Central memory CD8-positive, alpha-beta T cell (primary cell): ENCODE measurements around the gene TAF1B.
A peak's percentile ranks its signal among the peaks of the same experiment; 100 is the strongest.

ENCODE experiments used
- ATAC-seq: fragments of 150-1000 bp; cut with Tn5 transposase; replicated peaks from 2 replicates; pipeline ENCODE4 v1.10.0; 2022; ENCODE audit warnings: mild to moderate bottlenecking, moderate FRiP score, moderate number of reproducible peaks; ENCODE audit not compliant: poor library complexity, severe bottlenecking; ENCODE audit errors: extremely low read depth
- DNase-seq, 2 donors: peaks; one replicate each; pipeline ENCODE4 v3.0.0; 2021; ENCODE audit warnings: low spot score in 2 of 2
- H3K27ac Mint-ChIP-seq: one replicate; pipeline ENCODE4 v1.8.0; 2022; ENCODE audit warnings: low read depth, mild to moderate bottlenecking, moderate library complexity, mixed read lengths
- H3K27me3 Mint-ChIP-seq: one replicate; pipeline ENCODE4 v1.8.0; 2022; ENCODE audit warnings: mixed read lengths
- H3K36me3 Mint-ChIP-seq: one replicate; pipeline ENCODE4 v1.8.0; 2022; ENCODE audit warnings: mild to moderate bottlenecking, moderate library complexity, mixed read lengths; ENCODE audit not compliant: insufficient read depth
- H3K4me1 Mint-ChIP-seq: one replicate; pipeline ENCODE4 v1.8.0; 2022; ENCODE audit warnings: mixed read lengths
- H3K4me3 Mint-ChIP-seq: one replicate; pipeline ENCODE4 v1.8.0; 2022; ENCODE audit warnings: mild to moderate bottlenecking, moderate library complexity, mixed read lengths
- H3K9me3 Mint-ChIP-seq: one replicate; pipeline ENCODE4 v1.8.0; 2022; ENCODE audit warnings: mixed read lengths

Gene TAF1B

GRCh38 chr2:9945596-9945995 is 102.3 kb downstream of the TAF1B start:
- H3K4me1 Mint-ChIP-seq, result peaks cover 4% of the 10 kb centered on the region
- H3K4me3 Mint-ChIP-seq, result no peak overlapping the region
- peaks cover 6% of the 10 kb centered on the region for H3K36me3 Mint-ChIP-seq
- DNase-seq (no peak), ATAC-seq (no peak)
- no peaks in the 10 kb centered on the region for H3K9me3 Mint-ChIP-seq
- peaks cover 59% of the 10 kb centered on the region for H3K27me3 Mint-ChIP-seq
- no peak overlapping the region for H3K27ac Mint-ChIP-seq

DNA sequence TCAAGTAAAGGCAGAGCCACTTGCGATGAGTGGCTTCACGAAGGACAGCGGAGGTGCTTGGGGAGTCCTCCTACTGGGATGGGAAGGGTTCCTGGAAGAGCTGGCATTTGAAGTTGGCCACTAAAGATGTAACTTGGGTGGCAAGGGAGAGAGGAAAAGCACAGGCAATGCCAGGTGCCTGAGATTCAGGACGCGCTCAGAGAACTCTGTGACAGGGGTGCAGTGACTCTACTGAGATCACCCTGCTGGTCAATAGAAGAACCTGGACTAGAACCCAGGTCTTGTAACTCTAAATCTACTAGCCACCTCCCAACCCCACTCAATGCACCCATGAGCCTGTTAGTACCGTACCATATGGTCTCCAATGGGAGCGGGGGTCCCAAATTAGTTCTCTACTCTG is 102.8 kb downstream of the TAF1B start:
- DNase-seq (no peak), ATAC-seq (no peak)
- Mint-ChIP-seq H3K9me3 (no peaks in the 10 kb centered on the region), H3K27ac (no peak overlapping the region), H3K4me1 (peaks cover 6% of the 10 kb centered on the region), H3K27me3 (peaks cover 61% of the 10 kb centered on the region), H3K36me3 (peaks cover 5% of the 10 kb centered on the region), H3K4me3 (no peak overlapping the region)

DNA sequence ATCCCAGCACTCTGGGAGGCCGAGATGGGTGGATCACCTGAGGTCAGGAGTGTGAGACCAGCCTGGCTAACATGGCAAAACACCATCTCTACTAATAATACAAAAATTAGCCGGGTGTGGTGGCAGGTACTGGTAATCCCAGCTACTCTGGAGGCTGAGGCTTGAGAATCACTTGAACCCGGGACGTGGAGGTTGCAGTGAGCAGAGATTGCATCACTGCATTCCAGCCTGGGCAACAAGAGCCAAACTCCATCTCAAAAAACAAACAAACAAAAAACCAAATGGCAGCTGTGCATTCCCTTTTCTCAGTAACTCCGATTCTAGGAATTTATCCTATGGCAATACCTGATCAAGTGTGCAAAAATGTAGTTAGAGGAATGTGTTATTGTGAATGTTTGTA is 103.5 kb downstream of the TAF1B start:
- Mint-ChIP-seq H3K9me3 (no peaks in the 10 kb centered on the region), H3K27me3 (peaks cover 61% of the 10 kb centered on the region), H3K4me3 (no peak overlapping the region)

GRCh38 chr2:9948721-9949120 is 105.4 kb downstream of the TAF1B start:
- H3K36me3 Mint-ChIP-seq, result peaks cover 5% of the 10 kb centered on the region
- peaks cover 6% of the 10 kb centered on the region for H3K4me1 Mint-ChIP-seq
- H3K27me3 Mint-ChIP-seq, result peaks cover 73% of the 10 kb centered on the region
- no peak for DNase-seq
- H3K4me3 Mint-ChIP-seq, result peak overlapping the region; percentile 9
- no peaks in the 10 kb centered on the region for H3K9me3 Mint-ChIP-seq
- ATAC-seq, result no peak
- no peak overlapping the region for H3K27ac Mint-ChIP-seq

More for the DNA sequence above, 103.5 kb downstream of the TAF1B start:
- no peak for DNase-seq
- H3K36me3 Mint-ChIP-seq, result peaks cover 4% of the 10 kb centered on the region
- H3K27ac Mint-ChIP-seq, result no peak overlapping the region
- peaks cover 6% of the 10 kb centered on the region for H3K4me1 Mint-ChIP-seq
- no peak for ATAC-seq

- Mint-ChIP-seq H3K36me3 (peaks cover 5% of the 10 kb centered on the region), H3K27ac (no peak overlapping the region), H3K4me3 (peak overlapping the region; percentile 86), H3K27me3 (peaks cover 79% of the 10 kb centered on the region), H3K4me1 (peaks cover 6% of the 10 kb centered on the region), H3K9me3 (no peaks in the 10 kb centered on the region)
- no peak for ATAC-seq
- DNase-seq, result no peak
Measured at GRCh38 chr2:9949239-9949991, 106.1 kb downstream of the TAF1B start.

DNA sequence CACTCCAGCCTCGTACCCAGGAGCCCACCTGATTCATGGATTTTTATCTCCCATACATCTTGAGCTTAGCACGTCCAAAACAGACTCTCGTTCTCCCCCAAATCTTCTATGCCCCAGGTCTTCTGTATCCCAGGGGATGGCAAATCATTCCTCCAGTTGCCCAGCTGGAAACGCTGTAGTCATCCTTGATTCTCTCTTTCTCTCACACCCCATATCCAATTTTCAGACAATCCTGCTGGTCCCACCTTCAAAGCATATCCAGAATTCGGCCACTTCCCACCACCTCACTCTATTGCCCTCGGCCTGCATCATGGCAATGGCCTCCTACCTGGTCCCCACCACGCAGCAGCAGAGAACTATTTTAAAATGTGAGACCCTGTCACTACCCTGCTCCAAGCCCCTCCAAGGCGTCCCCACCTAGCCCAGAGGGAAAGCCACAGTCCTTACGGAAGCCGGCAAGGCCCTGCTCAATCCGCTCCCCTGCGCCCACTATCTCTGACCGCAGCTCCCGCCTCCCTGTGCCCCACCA is 106.8 kb downstream of the TAF1B start:
- peaks cover 6% of the 10 kb centered on the region for H3K4me1 Mint-ChIP-seq
- ATAC-seq (no peak), DNase-seq (no peak)
- H3K36me3 Mint-ChIP-seq, result peaks cover 5% of the 10 kb centered on the region
- H3K9me3 Mint-ChIP-seq, result no peaks in the 10 kb centered on the region
- peak overlapping the region; percentile 78 for H3K27ac Mint-ChIP-seq
- peaks cover 79% of the 10 kb centered on the region for H3K27me3 Mint-ChIP-seq
- peak overlapping the region; percentile 86 for H3K4me3 Mint-ChIP-seq

DNA sequence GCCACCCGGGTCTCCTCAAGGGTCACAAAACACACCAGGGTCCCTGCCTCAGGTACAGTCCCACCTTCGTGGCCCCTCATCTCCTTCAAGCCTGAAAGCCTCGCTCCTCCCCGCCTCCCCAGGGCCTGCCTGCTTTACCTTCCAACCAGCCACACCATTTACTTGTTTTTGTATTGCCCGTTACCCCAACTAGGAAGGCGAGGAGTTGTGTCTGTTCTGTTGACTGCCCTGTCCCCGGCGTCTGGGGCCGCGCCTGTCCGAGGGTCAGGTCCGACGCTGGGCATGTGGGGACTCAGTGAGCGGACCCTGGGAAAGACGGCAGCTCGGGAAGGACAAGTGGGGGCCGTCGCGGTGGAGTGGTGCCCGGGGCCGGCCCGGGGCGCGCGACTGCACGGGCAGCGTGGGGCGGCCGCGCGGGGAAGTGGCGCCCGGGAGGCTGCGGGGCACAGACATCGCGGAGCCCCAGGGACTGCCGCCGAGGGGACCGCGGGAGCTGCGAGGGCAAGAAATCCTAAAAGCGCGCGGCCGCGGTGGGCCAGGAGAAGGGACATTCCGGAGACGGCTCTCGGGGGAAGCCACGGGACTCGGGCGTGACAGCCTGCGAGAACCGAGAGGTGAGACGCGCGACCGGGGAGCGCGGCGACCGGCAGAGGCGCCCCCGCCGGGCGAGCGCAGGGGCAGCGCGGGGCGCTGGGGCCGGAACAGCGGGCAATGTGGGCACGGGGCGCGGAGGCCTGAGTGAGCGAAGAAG is 107.4 kb downstream of the TAF1B start:
- Mint-ChIP-seq H3K4me3 (peak overlapping the region; percentile 86), H3K36me3 (peaks cover 5% of the 10 kb centered on the region), H3K4me1 (peaks cover 6% of the 10 kb centered on the region), H3K27me3 (peaks cover 73% of the 10 kb centered on the region), H3K9me3 (no peaks in the 10 kb centered on the region), H3K27ac (peak overlapping the region; percentile 78)
- DNase-seq, result peak; percentile 24 to 25
- ATAC-seq, result peak; percentile 40

GRCh38 chr2:9951272-9951521 is 107.9 kb downstream of the TAF1B start:
- no peak for ATAC-seq
- peaks cover 68% of the 10 kb centered on the region for H3K27me3 Mint-ChIP-seq
- peaks cover 6% of the 10 kb centered on the region for H3K4me1 Mint-ChIP-seq
- peaks cover 5% of the 10 kb centered on the region for H3K36me3 Mint-ChIP-seq
- DNase-seq, result no peak
- H3K27ac Mint-ChIP-seq, result peak overlapping the region; percentile 78
- peak overlapping the region; percentile 86 for H3K4me3 Mint-ChIP-seq
- H3K9me3 Mint-ChIP-seq, result no peaks in the 10 kb centered on the region

GRCh38 chr2:9951522-9952285 is 108.4 kb downstream of the TAF1B start, which contains the start of gene GRHL1:
TSS of gene GRHL1 (plus strand) at chr2:9951693. CDS start at chr2:9951834, 141 bp downstream.
- H3K9me3 Mint-ChIP-seq, result no peaks in the 10 kb centered on the region
- H3K27ac Mint-ChIP-seq, result peak within 1 kb of the TSS; percentile 78
- H3K27me3 Mint-ChIP-seq, result peaks cover 63% of the 10 kb centered on the region
- peak within 1 kb of the TSS; percentile 86 for H3K4me3 Mint-ChIP-seq
- peak; percentile 92 for ATAC-seq
- peaks cover 5% of the 10 kb centered on the region for H3K36me3 Mint-ChIP-seq
- DNase-seq, result peak; percentile 83
- H3K4me1 Mint-ChIP-seq, result peaks cover 6% of the 10 kb centered on the region

DNA sequence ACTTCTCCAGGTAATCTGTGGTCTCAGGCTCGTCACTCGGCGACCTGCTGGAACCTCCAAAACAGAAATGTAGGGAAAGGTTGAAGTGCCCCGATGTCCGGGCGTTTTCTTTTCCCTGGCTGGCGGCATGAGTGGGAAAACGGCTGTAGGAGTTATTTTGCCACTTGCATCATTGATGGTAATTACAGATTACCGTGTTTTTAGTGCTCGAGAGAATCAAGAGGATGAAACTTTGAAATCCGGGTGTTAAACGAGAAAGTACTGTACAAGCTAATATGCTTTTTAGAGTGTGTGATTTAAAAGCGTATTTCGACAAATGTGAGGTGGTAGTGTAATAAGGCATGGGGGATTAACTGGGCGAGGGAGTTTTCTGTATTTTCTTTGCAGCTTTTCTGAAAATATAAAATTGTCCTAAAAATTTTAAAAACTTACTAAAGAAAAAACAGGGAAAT is 109.0 kb downstream of the TAF1B start:
- Mint-ChIP-seq H3K4me1 (peaks cover 6% of the 10 kb centered on the region), H3K27ac (no peak overlapping the region), H3K4me3 (peak overlapping the region; percentile 86), H3K27me3 (peaks cover 57% of the 10 kb centered on the region), H3K9me3 (no peaks in the 10 kb centered on the region), H3K36me3 (peaks cover 5% of the 10 kb centered on the region)
- no peak for ATAC-seq
- DNase-seq, result no peak

DNA sequence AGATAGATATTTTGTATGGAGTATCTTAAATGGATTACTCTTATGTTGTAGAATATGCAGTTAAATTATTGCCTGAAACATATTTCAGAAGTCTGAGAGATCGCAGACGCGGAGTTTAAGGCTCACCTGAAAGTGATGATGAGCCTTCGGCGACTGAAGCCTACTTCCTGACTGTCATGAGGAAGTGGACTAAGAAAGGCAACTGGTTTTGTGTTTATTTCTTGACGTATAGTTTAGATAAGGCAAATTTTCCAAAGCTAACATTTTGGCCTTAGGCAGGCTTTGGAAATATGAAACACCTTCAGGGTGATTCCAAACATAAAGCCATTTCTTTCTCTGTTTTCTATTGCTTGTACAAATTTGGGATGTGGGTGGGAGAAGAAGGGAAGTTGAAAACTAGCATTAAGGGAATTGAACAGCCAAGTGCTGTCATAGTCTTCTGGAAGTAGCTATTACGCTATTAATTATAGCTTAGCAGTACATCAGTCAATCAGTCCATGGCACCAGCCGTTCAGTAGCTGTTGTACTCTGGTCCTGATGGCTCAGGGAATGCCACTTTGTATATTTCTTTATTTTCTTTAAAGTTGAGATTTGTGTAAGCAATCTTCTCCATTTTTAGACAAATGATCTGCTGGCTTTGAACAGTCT is 109.7 kb downstream of the TAF1B start:
- ATAC-seq (no peak), DNase-seq (no peak)
- Mint-ChIP-seq H3K27ac (no peak overlapping the region), H3K9me3 (no peaks in the 10 kb centered on the region), H3K36me3 (peaks cover 5% of the 10 kb centered on the region), H3K4me3 (peak overlapping the region; percentile 86), H3K4me1 (peaks cover 6% of the 10 kb centered on the region), H3K27me3 (peaks cover 57% of the 10 kb centered on the region)

DNA sequence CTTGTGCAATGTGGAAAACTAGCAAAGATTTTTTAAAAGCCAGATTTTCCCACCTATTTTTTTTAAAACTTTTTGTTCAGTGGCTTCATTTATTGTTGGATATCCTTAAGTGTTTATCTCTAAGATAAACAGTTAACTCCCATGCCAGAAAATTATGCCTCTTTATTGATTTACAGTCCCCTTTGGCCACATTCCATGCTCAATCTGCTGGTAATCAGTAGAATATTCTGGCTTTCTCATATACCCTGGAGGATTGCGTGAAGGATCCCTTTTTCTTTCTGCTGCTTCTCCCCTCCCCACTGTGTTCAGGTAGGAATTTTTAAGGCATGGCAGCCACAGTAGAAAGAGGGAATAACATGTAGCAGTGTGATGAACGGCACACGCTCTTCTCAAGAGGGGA is 110.9 kb downstream of the TAF1B start:
- Mint-ChIP-seq H3K4me1 (peaks cover 6% of the 10 kb centered on the region), H3K4me3 (no peak overlapping the region), H3K27me3 (peaks cover 49% of the 10 kb centered on the region), H3K36me3 (peaks cover 5% of the 10 kb centered on the region), H3K9me3 (no peaks in the 10 kb centered on the region), H3K27ac (no peak overlapping the region)
- DNase-seq (no peak), ATAC-seq (no peak)
